GM23338 (cell line): ENCODE data around the gene KRTAP5-3.

Source experiments
- EZH2 ChIP-seq: fragments of 200-600 bp; sonication (generic); IDR thresholded peaks from one replicate; pipeline ENCODE4 v1.8.0; 2017; ENCODE audit warnings: antibody characterized with exemption, mild to moderate bottlenecking, low read depth; ENCODE audit not compliant: unreplicated experiment
- EZH2phosphoT487 ChIP-seq: fragments of 200-600 bp; sonication (generic); IDR thresholded peaks from one replicate; pipeline ENCODE4 v1.8.1; 2018; ENCODE audit warnings: antibody characterized with exemption; ENCODE audit not compliant: unreplicated experiment
- POLR2AphosphoS5 ChIP-seq: IDR thresholded peaks from 2 replicates; pipeline ENCODE4 v1.6.1; 2016; ENCODE audit warnings: antibody characterized with exemption, low read depth
- ZNF114 ChIP-seq: fragments of 250-450 bp; sonication (Bioruptor Pico); IDR thresholded peaks from 2 replicates; pipeline ENCODE4 v1.5.0; 2020; ENCODE audit warnings: mild to moderate bottlenecking, moderate library complexity
- TF ChIP-seq, protein P1 (sequence below): IDR thresholded peaks from one replicate; pipeline ENCODE4 v1.6.1; 2018; ENCODE audit warnings: antibody characterized with exemption; ENCODE audit not compliant: unreplicated experiment
- TF ChIP-seq, protein P2 (sequence below), 2 experiments: fragments of 200-600 bp in 1 of 2; sonication (generic) in 1 of 2; conservative IDR thresholded peaks; 2 replicates each; pipeline versions ENCODE4 v1.5.1 to v1.6.1; 2016 to 2017; ENCODE audit warnings: antibody characterized with exemption in 2 of 2, low read depth in 2 of 2, mild to moderate bottlenecking in 2 of 2, moderate library complexity in 1 of 2
- TF ChIP-seq, protein P3 (sequence below): IDR thresholded peaks from 2 replicates; pipeline ENCODE4 v1.6.1; 2016; ENCODE audit warnings: antibody characterized with exemption

DNA sequence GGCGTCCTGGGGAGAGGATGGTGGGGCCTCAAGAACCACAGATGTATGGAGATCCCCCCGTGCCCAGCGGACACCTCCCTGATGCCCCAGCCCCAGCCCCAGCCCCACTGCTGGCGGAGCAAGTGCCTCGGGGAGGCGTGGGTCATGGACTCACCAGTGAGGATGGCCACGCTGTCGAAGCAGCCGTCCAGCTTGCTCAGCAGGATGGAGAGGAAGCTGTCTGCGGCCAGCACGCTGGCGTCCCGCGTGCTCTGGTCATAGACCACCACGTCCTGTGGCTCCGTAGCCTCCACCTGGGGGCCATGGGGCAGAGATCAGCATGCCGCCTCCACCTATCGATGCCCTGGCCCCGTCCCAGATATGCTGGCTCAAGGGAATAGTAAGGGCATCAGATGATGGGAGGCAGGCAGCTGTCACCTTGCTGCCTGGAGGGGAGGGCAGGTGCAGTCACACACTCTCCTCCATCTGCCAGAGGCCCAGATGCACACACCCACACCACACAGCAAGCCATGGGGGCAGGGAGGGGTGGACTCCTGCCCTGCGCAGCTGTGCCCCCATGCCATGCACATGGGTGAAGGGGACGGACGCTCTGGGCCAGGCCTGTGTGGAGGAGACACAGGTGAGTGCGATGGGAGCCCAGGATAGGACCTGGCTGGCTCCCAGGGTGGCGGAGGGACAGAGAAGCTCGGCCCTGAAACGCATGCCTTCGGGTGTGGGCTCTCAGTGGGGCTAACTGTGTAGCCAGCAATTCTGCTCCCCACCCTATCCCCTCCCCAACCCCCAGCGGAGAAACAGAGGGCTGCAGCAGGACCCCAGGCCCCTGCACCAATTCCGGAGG is 44.3 kb downstream of the KRTAP5-3 start:
- TF ChIP-seq, protein P1, sequence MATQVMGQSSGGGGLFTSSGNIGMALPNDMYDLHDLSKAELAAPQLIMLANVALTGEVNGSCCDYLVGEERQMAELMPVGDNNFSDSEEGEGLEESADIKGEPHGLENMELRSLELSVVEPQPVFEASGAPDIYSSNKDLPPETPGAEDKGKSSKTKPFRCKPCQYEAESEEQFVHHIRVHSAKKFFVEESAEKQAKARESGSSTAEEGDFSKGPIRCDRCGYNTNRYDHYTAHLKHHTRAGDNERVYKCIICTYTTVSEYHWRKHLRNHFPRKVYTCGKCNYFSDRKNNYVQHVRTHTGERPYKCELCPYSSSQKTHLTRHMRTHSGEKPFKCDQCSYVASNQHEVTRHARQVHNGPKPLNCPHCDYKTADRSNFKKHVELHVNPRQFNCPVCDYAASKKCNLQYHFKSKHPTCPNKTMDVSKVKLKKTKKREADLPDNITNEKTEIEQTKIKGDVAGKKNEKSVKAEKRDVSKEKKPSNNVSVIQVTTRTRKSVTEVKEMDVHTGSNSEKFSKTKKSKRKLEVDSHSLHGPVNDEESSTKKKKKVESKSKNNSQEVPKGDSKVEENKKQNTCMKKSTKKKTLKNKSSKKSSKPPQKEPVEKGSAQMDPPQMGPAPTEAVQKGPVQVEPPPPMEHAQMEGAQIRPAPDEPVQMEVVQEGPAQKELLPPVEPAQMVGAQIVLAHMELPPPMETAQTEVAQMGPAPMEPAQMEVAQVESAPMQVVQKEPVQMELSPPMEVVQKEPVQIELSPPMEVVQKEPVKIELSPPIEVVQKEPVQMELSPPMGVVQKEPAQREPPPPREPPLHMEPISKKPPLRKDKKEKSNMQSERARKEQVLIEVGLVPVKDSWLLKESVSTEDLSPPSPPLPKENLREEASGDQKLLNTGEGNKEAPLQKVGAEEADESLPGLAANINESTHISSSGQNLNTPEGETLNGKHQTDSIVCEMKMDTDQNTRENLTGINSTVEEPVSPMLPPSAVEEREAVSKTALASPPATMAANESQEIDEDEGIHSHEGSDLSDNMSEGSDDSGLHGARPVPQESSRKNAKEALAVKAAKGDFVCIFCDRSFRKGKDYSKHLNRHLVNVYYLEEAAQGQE: no peak
- TF ChIP-seq ZNF114 (CRISPR knock-in tag): no peak
- TF ChIP-seq, protein P2, sequence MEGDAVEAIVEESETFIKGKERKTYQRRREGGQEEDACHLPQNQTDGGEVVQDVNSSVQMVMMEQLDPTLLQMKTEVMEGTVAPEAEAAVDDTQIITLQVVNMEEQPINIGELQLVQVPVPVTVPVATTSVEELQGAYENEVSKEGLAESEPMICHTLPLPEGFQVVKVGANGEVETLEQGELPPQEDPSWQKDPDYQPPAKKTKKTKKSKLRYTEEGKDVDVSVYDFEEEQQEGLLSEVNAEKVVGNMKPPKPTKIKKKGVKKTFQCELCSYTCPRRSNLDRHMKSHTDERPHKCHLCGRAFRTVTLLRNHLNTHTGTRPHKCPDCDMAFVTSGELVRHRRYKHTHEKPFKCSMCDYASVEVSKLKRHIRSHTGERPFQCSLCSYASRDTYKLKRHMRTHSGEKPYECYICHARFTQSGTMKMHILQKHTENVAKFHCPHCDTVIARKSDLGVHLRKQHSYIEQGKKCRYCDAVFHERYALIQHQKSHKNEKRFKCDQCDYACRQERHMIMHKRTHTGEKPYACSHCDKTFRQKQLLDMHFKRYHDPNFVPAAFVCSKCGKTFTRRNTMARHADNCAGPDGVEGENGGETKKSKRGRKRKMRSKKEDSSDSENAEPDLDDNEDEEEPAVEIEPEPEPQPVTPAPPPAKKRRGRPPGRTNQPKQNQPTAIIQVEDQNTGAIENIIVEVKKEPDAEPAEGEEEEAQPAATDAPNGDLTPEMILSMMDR (conservative IDR thresholded peaks at IDR 0.05; ENCODE audit: low read depth in 2 of 2): no peak
- no peak for TF ChIP-seq POLR2AphosphoS5
- TF ChIP-seq, protein P3, sequence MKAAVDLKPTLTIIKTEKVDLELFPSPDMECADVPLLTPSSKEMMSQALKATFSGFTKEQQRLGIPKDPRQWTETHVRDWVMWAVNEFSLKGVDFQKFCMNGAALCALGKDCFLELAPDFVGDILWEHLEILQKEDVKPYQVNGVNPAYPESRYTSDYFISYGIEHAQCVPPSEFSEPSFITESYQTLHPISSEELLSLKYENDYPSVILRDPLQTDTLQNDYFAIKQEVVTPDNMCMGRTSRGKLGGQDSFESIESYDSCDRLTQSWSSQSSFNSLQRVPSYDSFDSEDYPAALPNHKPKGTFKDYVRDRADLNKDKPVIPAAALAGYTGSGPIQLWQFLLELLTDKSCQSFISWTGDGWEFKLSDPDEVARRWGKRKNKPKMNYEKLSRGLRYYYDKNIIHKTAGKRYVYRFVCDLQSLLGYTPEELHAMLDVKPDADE: no peak
- no peak for TF ChIP-seq EZH2phosphoT487
- no peak for TF ChIP-seq EZH2
